Peyer's patch (tissue), 4 donors: ENCODE results near the gene UTP14C.

ENCODE experiments used
- POLR2A ChIP-seq, 2 donors: fragments of 450-650 bp; IDR thresholded peaks; one replicate each; pipeline ENCODE4 v1.5.1; 2017; ENCODE audit warnings: antibody characterized with exemption in 2 of 2, mild to moderate bottlenecking in 2 of 2, moderate library complexity in 2 of 2
- TF ChIP-seq, protein P1 (sequence below), 6 experiments: fragments of 450-650 bp in 4 of 6; fragments of 200-600 bp in 2 of 6; sonication (generic) in 1 of 6; IDR thresholded peaks; one replicate each; pipeline ENCODE4 v1.5.1; 2017 to 2019; ENCODE audit warnings: antibody characterized with exemption in 6 of 6, mild to moderate bottlenecking in 3 of 6, moderate library complexity in 1 of 6

DNA sequence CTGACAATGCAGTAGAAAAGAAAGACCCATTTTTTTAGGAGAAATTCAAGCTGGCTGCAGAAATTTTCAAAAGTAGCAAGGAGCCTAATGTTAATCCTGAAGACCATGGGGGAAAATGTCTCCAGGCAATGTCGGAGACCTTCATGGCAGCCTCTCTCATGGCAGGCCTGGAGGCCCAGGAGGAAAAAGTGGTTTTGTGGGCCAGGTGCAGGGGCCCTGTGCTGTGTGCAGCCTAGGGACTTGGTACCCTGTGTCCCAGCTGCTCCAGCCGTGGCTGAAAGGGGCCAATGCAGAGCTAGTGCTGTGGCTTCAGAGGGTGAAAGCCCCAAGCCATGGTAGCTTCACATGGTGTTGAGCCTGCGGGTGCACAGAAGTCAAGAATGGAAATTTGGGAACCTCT, 8.2 kb upstream of the UTP14C start:
- TF ChIP-seq, protein P1, sequence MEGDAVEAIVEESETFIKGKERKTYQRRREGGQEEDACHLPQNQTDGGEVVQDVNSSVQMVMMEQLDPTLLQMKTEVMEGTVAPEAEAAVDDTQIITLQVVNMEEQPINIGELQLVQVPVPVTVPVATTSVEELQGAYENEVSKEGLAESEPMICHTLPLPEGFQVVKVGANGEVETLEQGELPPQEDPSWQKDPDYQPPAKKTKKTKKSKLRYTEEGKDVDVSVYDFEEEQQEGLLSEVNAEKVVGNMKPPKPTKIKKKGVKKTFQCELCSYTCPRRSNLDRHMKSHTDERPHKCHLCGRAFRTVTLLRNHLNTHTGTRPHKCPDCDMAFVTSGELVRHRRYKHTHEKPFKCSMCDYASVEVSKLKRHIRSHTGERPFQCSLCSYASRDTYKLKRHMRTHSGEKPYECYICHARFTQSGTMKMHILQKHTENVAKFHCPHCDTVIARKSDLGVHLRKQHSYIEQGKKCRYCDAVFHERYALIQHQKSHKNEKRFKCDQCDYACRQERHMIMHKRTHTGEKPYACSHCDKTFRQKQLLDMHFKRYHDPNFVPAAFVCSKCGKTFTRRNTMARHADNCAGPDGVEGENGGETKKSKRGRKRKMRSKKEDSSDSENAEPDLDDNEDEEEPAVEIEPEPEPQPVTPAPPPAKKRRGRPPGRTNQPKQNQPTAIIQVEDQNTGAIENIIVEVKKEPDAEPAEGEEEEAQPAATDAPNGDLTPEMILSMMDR (IDR thresholded peaks at IDR 0.05), result no peak
- TF ChIP-seq POLR2A (IDR thresholded peaks at IDR 0.05), result no peak
